Mucosa of descending colon (tissue), 3 donors: ENCODE data around the gene ATP6V1C2. TPM values are rescaled to one million over a fixed set of nuclear protein-coding genes. Genes with fewer than 3 reads are reported as not detected.
"Not testable (repeated sequence)": the region's sequence is repeated elsewhere in the genome, so short reads cannot be mapped to it uniquely, and the experiment has no call there.

ENCODE experiments used
- ATAC-seq: fragments of 200-7000 bp; cut with Tn5 transposase; one replicate; pipeline ENCODE4 v1.9.1; 2020; ENCODE audit warnings: mild to moderate bottlenecking, moderate library complexity
- DNase-seq, 3 donors: peaks; one replicate each; pipeline ENCODE4 v3.0.0-alpha.2; 2020
- H3K36me3 ChIP-seq: fragments of 200-600 bp; one replicate; pipeline ENCODE4 v1.8.0; 2021; ENCODE audit warnings: low read depth, mild to moderate bottlenecking
- H3K4me1 ChIP-seq: fragments of 200-600 bp; one replicate; pipeline ENCODE4 v1.8.0; 2021; ENCODE audit warnings: low read depth, mild to moderate bottlenecking
- H3K4me3 ChIP-seq: fragments of 200-600 bp; one replicate; pipeline ENCODE4 v1.8.0; 2021; ENCODE audit warnings: mild to moderate bottlenecking
- H3K9me3 ChIP-seq: fragments of 200-600 bp; one replicate; pipeline ENCODE4 v1.8.0; 2021; ENCODE audit warnings: mild to moderate bottlenecking
- CTCF ChIP-seq: fragments of 200-600 bp; IDR thresholded peaks from one replicate; pipeline ENCODE4 v1.8.0; 2022; ENCODE audit warnings: antibody characterized with exemption, mild to moderate bottlenecking
- intact Hi-C, 2 donors: fragments of 100-400 bp; cut with DNase I in 1 of 2; cut with micrococcal nuclease in 1 of 2; formaldehyde crosslinking; loops; one replicate each; pipeline versions ENCODE4 v1.11.0 to v1.11.1; 2022; cut with DNase I, micrococcal nuclease
- total RNA-seq, 3 donors: library from RNA; stranded (reverse); fragmentation: NEBNext Ultra II Directional in 2 of 3; extraction: Animal tissue kit (Norgen Biotek cat#: 25700) in 2 of 3; gene quantifications; one replicate each; pipeline versions ENCODE4 v1.2.1 to v1.2.4, GENCODE V29; 2021 to 2023
- donor health status: DM: no; HTN: no; CAD: no; lungs with moderate emphysema.
- donor health status: DM: no; HTN: no; CAD: no.
- donor health status: DM: no; HTN: yes; CAD: no.

ATP6V1C2 gene
- total RNA-seq, 3 donors from 2014 or later: 0.57 to 3.8 (median 1.0) TPM

DNA sequence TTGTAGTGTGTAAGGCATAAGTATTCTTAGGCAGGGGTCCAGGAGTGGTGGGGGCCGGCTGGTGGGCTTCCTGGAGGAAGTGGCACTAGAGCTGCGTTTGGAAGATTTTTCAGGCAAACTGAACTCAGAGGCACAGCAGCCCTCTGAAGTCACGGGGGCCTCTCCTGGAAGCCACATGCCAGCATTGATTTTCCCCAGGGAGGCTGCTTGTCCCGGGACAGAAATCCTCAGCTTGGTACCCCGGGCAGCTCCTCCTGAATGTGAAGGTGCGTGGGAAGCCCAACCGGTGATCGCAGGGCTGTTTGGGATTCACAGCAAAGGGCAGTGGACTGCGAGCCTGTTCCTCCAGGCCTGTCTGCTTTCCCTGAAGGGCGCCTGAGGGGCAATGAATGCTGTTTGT is 92.7 kb downstream of the ATP6V1C2 start:
- Histone ChIP-seq H3K4me3 (no peak overlapping the region), H3K9me3 (no peaks in the 10 kb centered on the region), H3K4me1 (peaks cover 15% of the 10 kb centered on the region), H3K36me3 (no peaks in the 10 kb centered on the region)
- TF ChIP-seq CTCF: no peak
- intact Hi-C loops: no loop called here
- DNase-seq (no peak), ATAC-seq (no peak)

DNA sequence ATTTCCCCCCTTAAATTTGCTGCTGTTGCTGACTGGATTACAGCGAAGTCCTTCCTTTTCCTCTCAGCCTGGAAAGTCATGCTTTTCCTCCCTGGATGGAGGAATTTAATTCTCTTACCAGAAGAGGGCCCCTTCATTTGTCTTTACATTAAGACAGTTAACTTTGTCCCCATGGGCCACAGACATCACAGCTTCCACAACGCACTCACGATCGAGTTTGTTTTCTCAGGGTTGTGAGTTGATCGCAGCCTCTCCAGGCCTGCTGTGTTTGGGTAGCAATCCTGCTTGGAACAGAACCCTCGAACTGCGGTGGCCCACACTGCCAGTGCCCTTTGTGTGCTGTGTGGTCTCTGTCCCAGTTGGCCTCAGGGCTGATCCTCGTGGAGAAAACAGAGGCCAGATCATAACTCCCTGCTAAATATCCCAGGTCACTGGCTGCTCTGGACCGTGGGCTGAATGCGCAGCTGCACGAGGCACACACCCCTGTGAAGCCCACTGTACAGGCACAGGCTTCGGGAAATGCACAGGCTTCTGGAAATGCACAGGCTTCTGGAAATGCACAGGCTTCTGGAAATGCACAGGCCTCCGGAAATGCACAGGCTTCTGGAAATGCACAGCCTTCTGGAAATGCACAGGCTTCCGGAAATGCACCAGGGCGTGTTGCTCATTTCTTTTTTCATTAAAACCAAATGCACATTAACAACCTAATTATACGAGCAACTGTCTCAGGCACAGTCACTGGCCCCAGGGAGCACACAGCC is 93.3 kb downstream of the ATP6V1C2 start:
- H3K36me3 ChIP-seq: no peaks in the 10 kb centered on the region
- DNase-seq: no peak

GRCh38 chr2:10817413-10817812 is 96.0 kb downstream of the ATP6V1C2 start:
- intact Hi-C loops: no loop called here
- no peak for DNase-seq
- H3K4me1 ChIP-seq: peaks cover 4% of the 10 kb centered on the region
- no peaks in the 10 kb centered on the region for H3K9me3 ChIP-seq
- peak; percentile 18 for TF ChIP-seq CTCF
- ATAC-seq: no peak
- no peak overlapping the region for H3K4me3 ChIP-seq
- H3K36me3 ChIP-seq: no peaks in the 10 kb centered on the region

More for the DNA sequence above, 93.3 kb downstream of the ATP6V1C2 start:
- Histone ChIP-seq H3K4me1 (peaks cover 15% of the 10 kb centered on the region), H3K9me3 (no peaks in the 10 kb centered on the region), H3K4me3 (no peak overlapping the region)
- intact Hi-C loops: no loop called here
- ATAC-seq: no peak
- no peak for TF ChIP-seq CTCF

DNA sequence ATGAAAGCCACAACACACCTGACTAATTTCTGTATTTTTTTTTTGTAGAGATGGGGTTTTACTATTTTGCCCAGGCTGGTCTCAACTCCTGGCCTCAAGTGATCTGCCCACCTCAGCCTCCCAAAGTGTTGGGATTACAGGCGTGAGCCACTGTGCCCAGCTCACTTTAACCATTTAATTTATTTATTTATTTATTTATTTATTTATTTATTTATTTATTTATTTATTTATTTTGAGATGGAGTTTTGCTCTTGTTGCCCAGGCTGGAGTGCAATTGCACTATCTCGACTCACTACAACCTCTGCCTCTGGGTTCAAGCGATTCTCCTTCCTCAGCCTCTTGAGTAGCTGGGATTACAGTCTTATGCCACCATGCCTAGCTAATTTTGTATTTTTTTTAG is 96.9 kb downstream of the ATP6V1C2 start:
- H3K4me3 ChIP-seq, H3K9me3 ChIP-seq, ATAC-seq, H3K4me1 ChIP-seq, DNase-seq, intact Hi-C loops, H3K36me3 ChIP-seq: not testable (repeated sequence)

DNA sequence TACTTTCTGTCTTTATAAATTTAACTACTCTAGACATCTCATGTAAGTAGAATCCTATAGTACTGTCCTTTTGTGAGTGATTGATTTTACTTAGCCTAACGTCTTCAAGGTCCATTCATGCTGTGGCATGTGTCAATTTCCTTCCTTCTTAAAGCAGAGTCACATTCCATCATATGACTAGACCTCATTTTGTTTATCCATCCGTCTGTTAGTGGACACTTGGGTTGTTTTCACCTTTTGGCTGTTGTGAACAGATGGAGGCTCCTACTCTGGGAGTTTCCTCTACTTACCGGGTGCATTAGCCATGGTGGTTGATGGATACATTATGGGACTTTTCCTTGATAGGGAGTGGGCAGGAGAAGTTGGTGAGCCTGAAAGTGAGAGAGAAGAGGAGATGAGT is 97.6 kb downstream of the ATP6V1C2 start:
- Histone ChIP-seq H3K4me3 (no peak overlapping the region), H3K4me1 (no peaks in the 10 kb centered on the region), H3K36me3 (no peaks in the 10 kb centered on the region), H3K9me3 (no peaks in the 10 kb centered on the region)
- TF ChIP-seq CTCF: no peak
- ATAC-seq (no peak), DNase-seq (no peak)
- intact Hi-C loops: no loop called here

DNA sequence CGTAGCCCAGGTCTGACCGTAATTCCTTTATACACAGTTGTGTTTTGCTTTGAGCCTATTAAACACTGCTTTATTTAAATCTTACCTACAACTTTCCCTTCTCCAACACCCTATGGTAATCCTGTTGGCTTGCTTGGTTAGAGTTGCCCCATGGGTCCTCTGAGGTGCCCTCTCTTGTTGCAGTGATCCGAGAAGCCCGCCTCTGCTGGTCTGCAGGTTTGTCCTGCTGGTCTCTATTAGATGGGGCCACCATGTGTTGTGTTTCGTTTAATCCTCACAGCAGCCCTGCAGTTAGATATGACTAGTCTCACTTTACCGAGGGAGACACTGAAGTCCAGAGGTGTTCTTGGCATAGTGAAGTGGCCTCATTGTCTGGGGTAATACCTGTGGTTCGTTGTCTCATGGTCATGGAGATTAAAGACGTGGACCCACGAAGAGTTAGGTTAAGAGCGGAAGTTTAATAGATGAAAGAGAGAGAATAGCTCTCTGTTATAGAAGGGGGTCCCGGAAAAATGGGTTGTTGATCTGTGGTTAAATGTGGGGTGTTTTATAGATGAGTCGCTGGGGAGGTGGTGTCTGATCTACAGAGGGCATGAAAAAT is 98.4 kb downstream of the ATP6V1C2 start:
- intact Hi-C loops: no loop called here

More for the DNA sequence above, 98.4 kb downstream of the ATP6V1C2 start:
- DNase-seq (no peak), ATAC-seq (no peak)
- Histone ChIP-seq H3K4me1 (no peaks in the 10 kb centered on the region), H3K9me3 (no peaks in the 10 kb centered on the region), H3K36me3 (no peaks in the 10 kb centered on the region), H3K4me3 (no peak overlapping the region)
- no peak for TF ChIP-seq CTCF
